SK-N-SH (cell line): Measurements from ENCODE around the gene CD28.

Experiments
- CHD2 ChIP-seq: fragments of 150-350 bp; IDR thresholded peaks from 2 replicates; pipeline ENCODE4 v1.6.1; 2018; ENCODE audit warnings: low read length; ENCODE audit not compliant: partially characterized antibody
- CTCF ChIP-seq: fragments of 200-600 bp; sonication (generic); IDR thresholded peaks from 2 replicates; pipeline ENCODE4 v1.6.1; 2017; ENCODE audit warnings: antibody characterized with exemption, mild to moderate bottlenecking, moderate library complexity
- EP300 ChIP-seq, 2 experiments: IDR thresholded peaks; 2 replicates each; pipeline versions ENCODE4 v1.4.0 to v1.6.1; 2012; ENCODE audit warnings: borderline replicate concordance in 1 of 2, low read depth in 1 of 2, low read length in 1 of 2
- EZH2phosphoT487 ChIP-seq: fragments of 200-600 bp; sonication (generic); IDR thresholded peaks from 2 replicates; pipeline ENCODE4 v1.6.1; 2017; ENCODE audit warnings: low read depth, mixed run types, mild to moderate bottlenecking, antibody characterized with exemption, moderate library complexity, borderline replicate concordance
- GATA2 ChIP-seq: sonication (generic); formaldehyde crosslinking; IDR thresholded peaks from 2 replicates; pipeline ENCODE4 v1.5.0; 2020; ENCODE audit warnings: mild to moderate bottlenecking, missing genetic modification reagents
- PBX3 ChIP-seq: IDR thresholded peaks from 2 replicates; pipeline ENCODE4; 2012
- POLR2AphosphoS5 ChIP-seq: IDR thresholded peaks from 2 replicates; pipeline ENCODE4 v1.6.1; 2012; ENCODE audit warnings: low read depth, low read length
- RAD21 ChIP-seq: IDR thresholded peaks from 2 replicates; pipeline ENCODE4 v1.6.1; 2012; ENCODE audit warnings: mild to moderate bottlenecking, low read length
- REST ChIP-seq: IDR thresholded peaks from 2 replicates; pipeline ENCODE4 v1.6.1; 2012; ENCODE audit warnings: mild to moderate bottlenecking, low read depth, low read length, moderate library complexity
- RXRA ChIP-seq: IDR thresholded peaks from 2 replicates; pipeline ENCODE4 v1.4.0; 2012; ENCODE audit warnings: low read depth, mild to moderate bottlenecking, borderline replicate concordance
- SIN3A ChIP-seq: IDR thresholded peaks from 2 replicates; pipeline ENCODE4 v1.6.1; 2012; ENCODE audit warnings: low read depth, mild to moderate bottlenecking, low read length, moderate library complexity, borderline replicate concordance

- TF ChIP-seq CTCF (no peak), PBX3 (no peak), EP300 (IDR thresholded peaks at IDR 0.05; ENCODE audit: borderline replicate concordance in 1 of 2, low read depth in 1 of 2, low read length in 1 of 2) (no peak), EZH2phosphoT487 (no peak), POLR2AphosphoS5 (no peak), CHD2 (no peak), SIN3A (no peak), GATA2 (CRISPR knock-in tag) (no peak), RXRA (no peak), RAD21 (no peak), REST (no peak)
Observed at GRCh38 chr2:203672856-203673255, 33.6 kb upstream of the CD28 start.
